ENCODE data around the gene GPR83.

The GPR83 gene

DNA sequence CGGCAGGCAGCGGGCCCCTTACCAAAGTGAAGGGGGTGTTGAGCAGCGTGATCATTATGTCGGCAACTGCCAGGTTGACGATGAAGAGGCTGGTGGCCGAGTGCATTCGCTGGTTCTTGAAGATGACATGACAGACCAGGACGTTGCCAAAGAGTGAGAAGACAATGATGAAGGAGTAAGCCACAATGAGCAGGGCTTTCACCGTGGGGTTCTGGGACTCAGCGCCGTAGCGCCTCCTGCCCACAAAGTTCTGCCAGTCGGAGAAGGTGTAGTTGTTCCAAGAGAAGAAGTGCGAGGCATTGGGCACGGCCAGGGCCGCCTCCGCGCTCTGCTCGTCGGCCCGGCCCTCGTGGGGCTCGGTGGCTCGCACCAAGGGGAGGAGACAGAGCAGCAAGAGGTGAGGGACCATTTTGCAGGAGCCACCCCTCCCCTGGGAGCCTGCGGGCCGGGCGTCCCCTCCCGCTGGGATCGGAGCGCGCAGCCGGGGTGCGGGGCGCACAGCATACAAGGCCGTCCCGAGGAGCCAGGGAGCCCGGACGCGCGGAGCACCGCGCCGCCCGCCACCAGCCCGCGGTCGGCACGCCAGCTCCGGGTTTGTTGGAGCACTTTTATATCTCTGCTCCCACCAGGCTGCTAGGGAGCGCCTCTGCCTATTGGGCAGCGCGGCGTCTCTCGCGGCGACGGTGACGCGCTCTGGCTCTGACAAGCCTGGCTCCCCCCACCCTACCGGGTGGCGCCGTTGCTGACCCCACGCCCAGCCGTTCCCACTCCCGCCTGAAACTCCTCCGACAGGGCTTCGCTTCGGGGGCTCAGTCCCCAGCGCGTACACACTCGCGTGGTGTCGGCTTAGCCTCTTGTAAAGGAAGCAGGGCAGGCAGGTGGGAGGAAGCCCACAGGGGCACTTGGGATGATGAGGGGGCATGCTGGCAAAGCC, at the start of gene GPR83:
Gene GPR83 (minus strand): TSS at position 581 of the 934 bp plus-strand sequence. CDS start 172 bp downstream, at position 409.
- no peak for DNase-seq (ENCODE audit: low read depth)
- H3K4me3 ChIP-seq (ENCODE audit: low read depth, low read length): peak within 1 kb of the TSS; percentile 46
- TF ChIP-seq, protein P1, sequence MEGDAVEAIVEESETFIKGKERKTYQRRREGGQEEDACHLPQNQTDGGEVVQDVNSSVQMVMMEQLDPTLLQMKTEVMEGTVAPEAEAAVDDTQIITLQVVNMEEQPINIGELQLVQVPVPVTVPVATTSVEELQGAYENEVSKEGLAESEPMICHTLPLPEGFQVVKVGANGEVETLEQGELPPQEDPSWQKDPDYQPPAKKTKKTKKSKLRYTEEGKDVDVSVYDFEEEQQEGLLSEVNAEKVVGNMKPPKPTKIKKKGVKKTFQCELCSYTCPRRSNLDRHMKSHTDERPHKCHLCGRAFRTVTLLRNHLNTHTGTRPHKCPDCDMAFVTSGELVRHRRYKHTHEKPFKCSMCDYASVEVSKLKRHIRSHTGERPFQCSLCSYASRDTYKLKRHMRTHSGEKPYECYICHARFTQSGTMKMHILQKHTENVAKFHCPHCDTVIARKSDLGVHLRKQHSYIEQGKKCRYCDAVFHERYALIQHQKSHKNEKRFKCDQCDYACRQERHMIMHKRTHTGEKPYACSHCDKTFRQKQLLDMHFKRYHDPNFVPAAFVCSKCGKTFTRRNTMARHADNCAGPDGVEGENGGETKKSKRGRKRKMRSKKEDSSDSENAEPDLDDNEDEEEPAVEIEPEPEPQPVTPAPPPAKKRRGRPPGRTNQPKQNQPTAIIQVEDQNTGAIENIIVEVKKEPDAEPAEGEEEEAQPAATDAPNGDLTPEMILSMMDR (conservative IDR thresholded peaks at IDR 0.05; ENCODE audit: low read depth, low read length): no peak

DNA sequence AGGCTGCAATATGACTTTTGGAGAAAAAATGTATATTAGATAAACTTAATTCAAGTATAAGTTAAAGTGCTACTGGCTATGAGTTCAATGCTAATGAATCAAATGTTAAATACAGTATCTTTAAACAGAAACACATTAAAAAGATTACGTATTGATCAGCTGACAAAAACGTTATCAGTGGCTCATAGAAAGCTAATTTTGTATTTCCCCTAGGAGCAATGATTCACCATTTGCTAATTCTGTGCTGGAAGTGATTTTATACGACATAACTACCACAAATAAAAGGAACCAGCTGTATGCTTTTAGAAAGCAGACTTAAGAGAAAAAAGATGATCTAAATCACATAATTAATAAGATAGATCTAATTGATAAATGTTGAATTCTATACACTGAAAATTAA, 48.8 kb upstream of the GPR83 start:
- DNase-seq (ENCODE audit: low read depth): peak; percentile 27
- TF ChIP-seq, protein P1 (conservative IDR thresholded peaks at IDR 0.05; ENCODE audit: low read depth, low read length): no peak
- no peak overlapping the region for H3K4me3 ChIP-seq (ENCODE audit: low read depth, low read length)

DNA sequence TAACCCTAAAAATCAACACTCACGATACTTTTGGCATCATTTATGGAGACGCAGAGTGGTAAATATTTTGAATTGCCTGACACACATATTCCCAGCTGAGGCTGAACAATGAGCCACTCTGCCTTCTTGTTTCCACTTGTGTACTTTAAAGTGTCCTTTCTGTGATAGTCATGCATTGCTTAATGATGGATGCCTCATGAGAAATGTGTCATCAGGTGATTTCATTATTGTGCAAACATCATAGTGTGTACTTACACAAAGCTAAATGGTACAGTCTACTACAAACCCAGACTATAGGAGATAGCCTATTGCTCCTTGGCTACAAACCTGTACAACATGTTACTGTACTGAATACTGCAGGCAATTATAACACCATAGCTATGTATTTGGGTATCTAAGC, 48.2 kb upstream of the GPR83 start:
- DNase-seq (ENCODE audit: low read depth): peak; percentile 82
- TF ChIP-seq, protein P1 (conservative IDR thresholded peaks at IDR 0.05; ENCODE audit: low read depth, low read length): no peak
- H3K4me3 ChIP-seq (ENCODE audit: low read depth, low read length): no peak overlapping the region

DNA sequence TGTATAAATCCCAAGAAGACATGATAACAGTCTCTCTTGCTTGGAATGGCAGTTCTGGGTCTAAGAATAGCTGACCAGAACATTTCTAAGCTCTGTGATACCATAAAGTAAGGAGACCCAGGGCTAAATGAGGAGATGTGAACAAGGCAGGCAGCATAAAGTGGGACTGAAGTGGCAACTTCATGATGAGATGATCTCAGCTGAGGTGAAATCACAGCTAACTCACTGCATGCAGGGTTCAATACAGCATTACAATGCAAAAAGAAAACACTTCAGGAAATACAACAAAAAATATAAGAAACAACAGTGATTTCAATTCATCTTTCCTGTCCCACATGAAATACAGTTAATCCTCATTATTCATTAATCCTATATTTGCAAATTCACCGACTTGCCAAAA, 47.8 kb upstream of the GPR83 start:
- no peak for DNase-seq (ENCODE audit: low read depth)
- TF ChIP-seq, protein P1 (conservative IDR thresholded peaks at IDR 0.05; ENCODE audit: low read depth, low read length): no peak
- H3K4me3 ChIP-seq (ENCODE audit: low read depth, low read length): no peak overlapping the region

DNA sequence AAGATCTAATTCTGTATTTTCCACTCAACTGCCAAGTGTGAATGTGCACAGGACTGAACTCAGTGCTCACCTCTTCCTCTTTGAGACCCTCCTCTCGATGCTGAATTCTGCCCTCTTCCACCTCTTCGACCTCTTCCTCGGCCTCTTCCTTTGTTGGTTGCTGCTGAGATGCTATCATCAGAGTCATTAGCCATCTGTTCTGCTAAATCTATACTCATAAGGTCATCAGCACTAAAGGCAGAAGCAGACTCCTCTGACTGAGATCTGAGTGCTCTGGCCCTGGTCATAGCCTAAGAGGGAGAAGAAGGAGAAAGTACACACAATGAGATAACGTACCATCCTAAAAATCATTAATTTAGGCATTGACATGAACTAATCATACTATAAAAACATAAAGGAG, 45.9 kb upstream of the GPR83 start:
- no peak for DNase-seq (ENCODE audit: low read depth)
- TF ChIP-seq, protein P1 (conservative IDR thresholded peaks at IDR 0.05; ENCODE audit: low read depth, low read length): no peak
- H3K4me3 ChIP-seq (ENCODE audit: low read depth, low read length): no peak overlapping the region

DNA sequence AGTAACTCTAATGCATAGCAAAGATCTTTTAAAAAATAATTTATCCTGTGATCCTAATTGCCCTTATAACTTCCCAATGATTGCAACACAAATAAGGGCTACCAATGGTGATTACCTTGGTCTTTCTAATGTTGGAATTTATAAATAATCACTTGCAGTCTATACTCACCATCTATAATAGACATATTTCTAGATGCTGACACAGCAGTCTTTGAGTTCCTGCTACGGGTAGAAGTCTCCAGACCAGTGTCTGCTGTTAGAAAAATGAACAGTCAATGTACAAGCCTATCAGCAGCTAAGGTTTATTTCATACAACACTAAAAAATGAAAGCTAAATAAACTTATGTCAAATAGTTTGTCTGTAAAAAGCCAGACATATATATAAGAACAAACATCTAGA, 44.4 kb upstream of the GPR83 start:
- DNase-seq (ENCODE audit: low read depth): no peak
- TF ChIP-seq, protein P1 (conservative IDR thresholded peaks at IDR 0.05; ENCODE audit: low read depth, low read length): no peak
- no peak overlapping the region for H3K4me3 ChIP-seq (ENCODE audit: low read depth, low read length)

DNA sequence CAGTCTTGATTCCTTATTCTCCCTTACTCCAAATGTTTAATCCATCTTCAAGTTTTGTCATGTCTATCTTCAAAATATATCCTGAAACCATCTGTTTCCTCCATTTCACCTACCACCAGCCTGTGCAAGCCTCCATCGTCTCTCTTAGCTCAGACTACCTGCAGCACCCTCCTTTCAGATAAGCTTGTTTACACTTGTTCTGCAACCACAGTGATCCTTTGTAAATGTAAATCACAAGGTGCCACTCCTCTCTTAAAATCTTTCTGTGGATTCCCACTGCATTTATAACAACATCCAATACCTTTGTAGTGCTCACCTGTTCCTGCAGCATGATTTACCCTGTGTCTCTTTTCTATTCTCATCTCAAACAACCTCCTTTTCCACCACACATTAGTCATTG, 31.8 kb upstream of the GPR83 start:
- TF ChIP-seq, protein P1 (conservative IDR thresholded peaks at IDR 0.05; ENCODE audit: low read depth, low read length): no peak
- H3K4me3 ChIP-seq (ENCODE audit: low read depth, low read length): no peak overlapping the region
- no peak for DNase-seq (ENCODE audit: low read depth)
